Activated B cell treated with CpG ODN at 0.5 μM for 24 hours (primary cell): ENCODE measurements around the gene SUPT3H. TPM values are rescaled to one million over a fixed set of nuclear protein-coding genes. Genes with fewer than 3 reads are reported as not detected.

Experiments used
- ATAC-seq: fragments of 200-7000 bp; cut with Tn5 transposase; one replicate; pipeline ENCODE4 v1.10.0; 2021; ENCODE audit warnings: low read depth, mild to moderate bottlenecking, moderate library complexity
- CTCF ChIA-PET: fragments of 350-600 bp; sonication (Branson Sonifier 250); formaldehyde crosslinking; loops from one replicate; lab custom pipeline; 2021; ENCODE audit warnings: antibody characterized with exemption; lab: Charles Lee
- POLR2A ChIA-PET: fragments of 350-600 bp; sonication (Branson Sonifier 250); formaldehyde crosslinking; loops from one replicate; lab custom pipeline; 2021; ENCODE audit warnings: antibody characterized with exemption; lab: Charles Lee
- DNase-seq: peaks from one replicate; pipeline ENCODE4 v3.0.0; 2022
- H3K27ac Mint-ChIP-seq: one replicate; pipeline ENCODE4 v1.8.0; 2020; ENCODE audit warnings: mixed read lengths
- H3K27me3 Mint-ChIP-seq: one replicate; pipeline ENCODE4 v1.8.0; 2021; ENCODE audit warnings: mixed read lengths
- H3K36me3 Mint-ChIP-seq: one replicate; pipeline ENCODE4 v1.8.0; 2021; ENCODE audit warnings: low read depth, mixed read lengths
- H3K4me1 Mint-ChIP-seq: one replicate; pipeline ENCODE4 v1.8.0; 2021; ENCODE audit warnings: mixed read lengths
- H3K4me3 Mint-ChIP-seq: one replicate; pipeline ENCODE4 v1.8.0; 2020; ENCODE audit warnings: mild to moderate bottlenecking, mixed read lengths
- H3K9me3 Mint-ChIP-seq: one replicate; pipeline ENCODE4 v1.8.0; 2020; ENCODE audit warnings: mixed read lengths
- intact Hi-C: fragments of 100-400 bp; cut with micrococcal nuclease; formaldehyde crosslinking; loops from one replicate; pipeline ENCODE4 v1.15.1; 2024
- total RNA-seq: library from RNA; stranded (reverse); gene quantifications from 2 replicates; pipeline ENCODE4 v1.2.3, GENCODE V29; 2022
- TF ChIP-seq, protein P1 (sequence below): fragments of 200-600 bp; IDR thresholded peaks from one replicate; pipeline ENCODE4 v1.8.0; 2022; ENCODE audit warnings: antibody characterized with exemption, mild to moderate bottlenecking

The SUPT3H gene
- total RNA-seq, 1 donor from 2014 or later, result 9.9 TPM

DNA sequence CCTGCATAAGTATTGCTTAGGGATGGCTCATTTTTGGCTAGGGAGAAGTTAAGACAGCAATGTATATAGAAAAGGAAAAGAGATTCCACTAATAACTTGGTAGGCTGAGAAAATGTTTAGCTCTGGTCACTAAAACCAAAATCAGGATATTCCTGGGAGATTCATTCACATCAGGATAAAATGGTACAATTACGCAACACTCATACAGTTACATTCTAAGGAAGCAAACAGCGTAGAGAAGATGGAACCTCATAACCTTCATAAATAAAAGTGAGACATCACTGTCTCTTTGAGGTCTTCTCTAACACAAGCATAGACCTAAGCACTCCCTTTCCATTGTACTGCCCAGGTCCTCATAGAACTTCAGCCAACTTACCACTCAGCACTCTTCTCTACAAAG is 345.3 kb downstream of the SUPT3H start:
- DNase-seq (no peak), ATAC-seq (no peak)
- Mint-ChIP-seq H3K27ac (no peak overlapping the region), H3K27me3 (no peaks in the 10 kb centered on the region), H3K4me3 (no peak overlapping the region), H3K4me1 (no peaks in the 10 kb centered on the region), H3K9me3 (peaks cover 12% of the 10 kb centered on the region), H3K36me3 (peaks cover 3% of the 10 kb centered on the region)
- intact Hi-C loops, result no loop called here
- POLR2A ChIA-PET, result no interaction called here
- CTCF ChIA-PET, result no interaction called here
- TF ChIP-seq, protein P1, sequence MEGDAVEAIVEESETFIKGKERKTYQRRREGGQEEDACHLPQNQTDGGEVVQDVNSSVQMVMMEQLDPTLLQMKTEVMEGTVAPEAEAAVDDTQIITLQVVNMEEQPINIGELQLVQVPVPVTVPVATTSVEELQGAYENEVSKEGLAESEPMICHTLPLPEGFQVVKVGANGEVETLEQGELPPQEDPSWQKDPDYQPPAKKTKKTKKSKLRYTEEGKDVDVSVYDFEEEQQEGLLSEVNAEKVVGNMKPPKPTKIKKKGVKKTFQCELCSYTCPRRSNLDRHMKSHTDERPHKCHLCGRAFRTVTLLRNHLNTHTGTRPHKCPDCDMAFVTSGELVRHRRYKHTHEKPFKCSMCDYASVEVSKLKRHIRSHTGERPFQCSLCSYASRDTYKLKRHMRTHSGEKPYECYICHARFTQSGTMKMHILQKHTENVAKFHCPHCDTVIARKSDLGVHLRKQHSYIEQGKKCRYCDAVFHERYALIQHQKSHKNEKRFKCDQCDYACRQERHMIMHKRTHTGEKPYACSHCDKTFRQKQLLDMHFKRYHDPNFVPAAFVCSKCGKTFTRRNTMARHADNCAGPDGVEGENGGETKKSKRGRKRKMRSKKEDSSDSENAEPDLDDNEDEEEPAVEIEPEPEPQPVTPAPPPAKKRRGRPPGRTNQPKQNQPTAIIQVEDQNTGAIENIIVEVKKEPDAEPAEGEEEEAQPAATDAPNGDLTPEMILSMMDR, result no peak

DNA sequence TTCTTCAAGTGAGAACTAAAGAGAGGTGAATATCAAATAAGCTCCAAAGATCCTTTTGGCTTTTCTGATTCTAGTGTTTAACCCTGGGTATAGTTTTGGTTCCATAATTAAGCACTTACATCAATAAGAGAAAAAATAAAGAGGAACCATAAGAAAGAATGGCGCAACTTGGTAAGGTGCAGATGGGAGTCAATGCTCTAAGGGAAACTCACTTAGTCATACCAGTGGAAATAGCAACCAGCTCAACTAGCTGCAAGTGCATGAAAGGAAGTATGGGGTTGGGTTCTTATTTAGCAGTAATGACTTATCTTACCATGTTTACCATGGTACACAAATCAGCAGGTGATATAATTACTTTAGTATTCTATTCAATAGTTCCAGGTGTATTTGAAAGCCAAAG is 346.1 kb downstream of the SUPT3H start:
- TF ChIP-seq, protein P1, result no peak
- ATAC-seq, result no peak
- intact Hi-C loops, result no loop called here
- Mint-ChIP-seq H3K4me3 (no peak overlapping the region), H3K27me3 (no peaks in the 10 kb centered on the region), H3K27ac (no peak overlapping the region), H3K36me3 (peaks cover 6% of the 10 kb centered on the region), H3K4me1 (no peaks in the 10 kb centered on the region), H3K9me3 (peaks cover 15% of the 10 kb centered on the region)
- DNase-seq, result no peak
- POLR2A ChIA-PET, result no interaction called here
- CTCF ChIA-PET, result no interaction called here

DNA sequence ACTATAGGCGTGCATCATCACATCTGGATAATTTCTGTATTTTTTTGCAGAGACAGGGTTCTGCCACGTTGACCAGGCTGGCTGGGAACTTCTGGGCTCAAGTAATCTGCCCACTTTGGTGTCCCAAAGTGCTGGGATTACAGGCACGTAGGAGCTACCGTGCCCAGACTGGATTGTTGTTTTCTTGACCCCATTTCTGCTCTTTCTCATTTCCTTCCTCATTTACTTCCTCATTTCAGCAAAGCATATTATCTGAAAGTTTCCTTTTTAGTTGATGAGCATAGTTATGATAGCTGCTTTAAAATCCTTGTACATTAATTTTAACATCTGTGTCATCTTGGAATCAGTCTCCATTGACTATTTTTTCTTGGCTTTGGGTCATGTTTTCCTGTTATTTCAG is 350.6 kb downstream of the SUPT3H start:
- Mint-ChIP-seq H3K36me3 (peaks cover 11% of the 10 kb centered on the region), H3K27me3 (no peaks in the 10 kb centered on the region), H3K27ac (no peak overlapping the region), H3K9me3 (peaks cover 23% of the 10 kb centered on the region), H3K4me1 (peaks cover under 1% of the 10 kb centered on the region), H3K4me3 (no peak overlapping the region)
- ChIA-PET POLR2A (no interaction called here), CTCF (no interaction called here)
- DNase-seq, result no peak
- ATAC-seq, result no peak
- TF ChIP-seq, protein P1, result no peak
- intact Hi-C loops, result no loop called here

DNA sequence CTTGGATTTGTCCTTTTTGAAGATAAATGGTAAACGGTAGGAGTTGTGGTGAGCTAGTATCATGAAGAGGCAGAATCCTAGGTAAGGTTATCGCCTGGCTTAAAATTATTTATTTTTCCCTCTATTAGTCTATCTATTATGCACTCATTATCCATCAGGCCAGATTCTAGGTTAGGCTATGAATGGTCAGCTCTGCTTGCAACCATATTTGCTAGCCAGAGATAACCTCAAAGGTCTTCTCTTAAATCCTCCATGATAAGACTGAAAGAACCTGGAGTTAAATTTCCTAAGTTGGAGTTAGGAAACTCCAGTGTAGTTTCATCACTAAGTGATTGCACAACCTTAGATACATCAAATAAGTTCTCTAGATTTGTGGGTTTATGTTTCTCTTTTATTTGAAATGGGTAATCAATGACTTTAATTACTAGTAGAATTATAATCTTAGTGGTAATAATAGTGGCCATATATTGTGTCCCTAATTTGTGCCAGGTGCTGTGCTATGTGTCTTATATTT is 351.7 kb downstream of the SUPT3H start:
- ChIA-PET CTCF (no interaction called here), POLR2A (no interaction called here)
- Mint-ChIP-seq H3K4me1 (peaks cover 4% of the 10 kb centered on the region), H3K27me3 (no peaks in the 10 kb centered on the region), H3K36me3 (peaks cover 11% of the 10 kb centered on the region), H3K27ac (no peak overlapping the region), H3K4me3 (no peak overlapping the region), H3K9me3 (peaks cover 23% of the 10 kb centered on the region)
- ATAC-seq (no peak), DNase-seq (no peak)
- intact Hi-C loops, result no loop called here
- TF ChIP-seq, protein P1, result no peak

DNA sequence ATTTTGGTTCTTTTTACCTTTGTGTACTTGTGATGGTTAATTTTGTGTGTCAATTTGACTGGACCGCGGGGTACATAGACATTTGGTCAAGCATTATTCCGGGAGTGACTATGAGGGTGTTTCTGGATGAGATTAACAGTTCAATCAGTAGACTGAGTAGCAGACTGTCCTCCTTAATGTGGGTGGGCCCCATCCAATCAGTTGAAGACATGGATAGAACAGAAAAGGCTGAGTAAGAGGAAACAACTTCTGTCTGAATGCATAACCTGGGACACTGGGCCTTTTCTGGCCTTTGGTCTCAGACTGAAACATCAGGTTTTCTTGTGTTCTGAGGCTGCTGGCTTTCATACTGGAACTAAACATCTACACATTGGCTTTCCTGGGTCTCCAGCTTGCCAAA is 353.1 kb downstream of the SUPT3H start:
- peaks cover 4% of the 10 kb centered on the region for H3K4me1 Mint-ChIP-seq
- peaks cover 23% of the 10 kb centered on the region for H3K9me3 Mint-ChIP-seq
- ATAC-seq (no peak), DNase-seq (no peak)
- POLR2A ChIA-PET, result no interaction called here
- CTCF ChIA-PET, result no interaction called here
- H3K27ac Mint-ChIP-seq, result no peak overlapping the region
- TF ChIP-seq, protein P1, result no peak
- no peaks in the 10 kb centered on the region for H3K27me3 Mint-ChIP-seq
- no peak overlapping the region for H3K4me3 Mint-ChIP-seq
- peaks cover 11% of the 10 kb centered on the region for H3K36me3 Mint-ChIP-seq
- intact Hi-C loops, result no loop called here
